Type B pancreatic cell (in vitro differentiated cells): Measurements from ENCODE around the gene CACNA1C. TPM values are rescaled to one million over a fixed set of nuclear protein-coding genes. Genes with fewer than 3 reads are reported as not detected.

ENCODE experiments used
- DNase-seq: peaks from one replicate; pipeline ENCODE4 v3.0.0; 2021; ENCODE audit warnings: mixed read lengths; ENCODE audit not compliant: unreplicated experiment; ENCODE audit errors: extremely low spot score
- H3K27ac Mint-ChIP-seq: 2 replicates; pipeline ENCODE4 v1.8.0; 2021; ENCODE audit warnings: mild to moderate bottlenecking, mixed read lengths
- H3K27me3 Mint-ChIP-seq: 2 replicates; pipeline ENCODE4 v1.8.0; 2021; ENCODE audit warnings: mixed read lengths
- H3K36me3 Mint-ChIP-seq: 2 replicates; pipeline ENCODE4 v1.8.0; 2021; ENCODE audit warnings: mixed read lengths
- H3K4me1 Mint-ChIP-seq: one replicate; pipeline ENCODE4 v1.8.0; 2021; ENCODE audit warnings: mixed read lengths; ENCODE audit not compliant: unreplicated experiment
- H3K4me3 Mint-ChIP-seq: 2 replicates; pipeline ENCODE4 v1.8.0; 2021; ENCODE audit warnings: mild to moderate bottlenecking, mixed read lengths
- H3K9me3 Mint-ChIP-seq: 2 replicates; pipeline ENCODE4 v1.8.0; 2021; ENCODE audit warnings: mixed read lengths
- CTCF ChIP-seq: fragments of 200-600 bp; sonication (generic); conservative IDR thresholded peaks from 2 replicates; pipeline ENCODE4 v1.5.0; 2021; ENCODE audit warnings: antibody characterized with exemption, mild to moderate bottlenecking
- total RNA-seq: library from RNA; stranded (reverse); gene quantifications from 2 replicates; pipeline ENCODE4 v1.2.1, GENCODE V29; 2021; ENCODE audit warnings: low replicate concordance

Gene CACNA1C
- total RNA-seq, 1 donor from 2014 or later = 14.3 TPM

DNA sequence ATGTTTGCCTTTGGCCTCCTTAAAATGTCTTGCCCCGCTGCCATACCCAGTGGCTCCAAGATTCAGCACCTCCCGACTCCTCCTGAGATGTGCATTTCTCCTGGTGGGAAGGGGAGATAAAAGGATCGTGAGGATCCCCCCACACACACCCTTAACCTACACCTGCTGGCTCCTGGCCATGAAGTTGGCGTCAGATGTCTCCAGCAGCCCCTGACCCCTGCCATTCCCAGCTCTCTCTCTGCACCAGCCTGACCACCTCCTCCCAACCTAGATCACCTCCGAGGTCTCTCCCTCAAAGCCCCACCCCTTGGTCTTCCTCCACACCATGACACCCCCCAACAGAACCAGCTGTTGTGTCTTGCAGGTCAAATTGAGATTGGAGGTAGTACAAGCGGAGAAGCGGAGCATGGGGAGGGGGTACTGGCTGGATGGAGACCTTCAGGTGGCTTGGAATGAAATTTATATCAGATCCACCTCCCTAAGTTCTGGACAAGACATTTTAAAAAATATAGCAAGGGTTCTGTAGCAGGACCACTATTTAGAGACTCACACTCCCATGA lies 590.9 kb downstream of the CACNA1C start:
- no peak for DNase-seq
- Mint-ChIP-seq H3K4me1 (no peaks in the 10 kb centered on the region), H3K36me3 (no peaks in the 10 kb centered on the region), H3K27ac (no peak overlapping the region), H3K4me3 (no peak overlapping the region), H3K9me3 (no peaks in the 10 kb centered on the region), H3K27me3 (peaks cover 21% of the 10 kb centered on the region)
- no peak for TF ChIP-seq CTCF

DNA sequence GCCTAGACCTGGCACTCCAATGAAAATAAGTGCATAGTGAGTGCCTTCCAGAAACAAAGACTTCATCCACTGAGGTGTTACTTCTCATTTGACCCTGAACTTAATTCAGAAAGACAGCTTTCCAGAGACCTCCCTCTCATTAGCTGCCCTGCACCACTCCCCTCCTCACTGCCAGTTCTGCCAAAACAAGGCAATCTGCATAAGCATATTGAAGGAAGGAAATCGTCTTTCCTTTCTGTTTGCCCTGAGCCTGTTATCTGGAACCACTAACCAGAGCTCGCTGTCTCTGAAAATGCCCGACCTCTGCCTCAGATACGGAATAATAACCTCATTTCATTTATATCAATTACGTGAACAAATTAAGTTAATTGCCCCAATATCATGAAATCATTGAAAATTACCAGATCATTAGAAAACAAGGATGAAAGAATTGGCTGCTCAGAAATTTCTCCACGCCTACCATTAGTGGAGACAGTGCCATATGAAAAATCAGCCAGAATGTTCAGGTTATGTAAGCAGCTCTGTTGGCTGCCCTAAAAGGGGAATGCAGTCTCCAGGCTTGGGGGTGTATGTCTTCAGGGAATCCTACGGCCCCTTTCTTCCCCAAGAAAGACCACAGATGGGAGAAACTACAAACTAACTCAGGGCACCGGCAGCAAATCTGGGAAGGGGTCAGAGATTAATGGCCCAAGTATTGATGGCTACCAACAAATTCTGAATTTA lies 592.1 kb downstream of the CACNA1C start:
- Mint-ChIP-seq H3K4me1 (peaks cover 3% of the 10 kb centered on the region), H3K36me3 (peaks cover 3% of the 10 kb centered on the region), H3K9me3 (no peaks in the 10 kb centered on the region), H3K4me3 (no peak overlapping the region), H3K27me3 (peaks cover 25% of the 10 kb centered on the region), H3K27ac (no peak overlapping the region)
- TF ChIP-seq CTCF = no peak
- DNase-seq = no peak

DNA sequence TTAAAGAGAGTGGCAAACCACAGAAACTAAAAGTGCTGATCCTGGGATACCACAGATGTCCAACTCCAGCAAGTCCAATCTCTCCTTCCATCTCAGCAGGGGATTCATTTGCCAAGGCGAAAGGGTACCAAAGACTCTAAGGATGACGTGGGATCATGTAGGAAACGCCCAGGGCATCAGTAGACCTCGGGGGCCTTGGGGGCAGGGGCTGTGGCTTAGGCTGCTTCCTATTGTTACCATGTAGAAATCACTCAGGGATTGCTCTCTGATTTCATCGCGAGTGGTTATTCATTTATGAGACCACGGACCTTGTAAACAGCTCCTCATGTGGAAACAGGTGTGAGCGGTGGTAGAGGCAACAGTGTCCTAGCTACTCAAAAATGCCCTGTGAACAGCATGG lies 592.7 kb downstream of the CACNA1C start:
- Mint-ChIP-seq H3K36me3 (peaks cover 3% of the 10 kb centered on the region), H3K27me3 (peaks cover 28% of the 10 kb centered on the region), H3K27ac (no peak overlapping the region), H3K4me3 (no peak overlapping the region), H3K4me1 (peaks cover 4% of the 10 kb centered on the region), H3K9me3 (no peaks in the 10 kb centered on the region)
- no peak for TF ChIP-seq CTCF
- DNase-seq = no peak

GRCh38 chr12:2646341-2646740 lies 593.6 kb downstream of the CACNA1C start:
- Mint-ChIP-seq H3K36me3 (peaks cover 3% of the 10 kb centered on the region), H3K4me1 (peaks cover 4% of the 10 kb centered on the region), H3K4me3 (no peak overlapping the region), H3K27ac (no peak overlapping the region), H3K9me3 (no peaks in the 10 kb centered on the region), H3K27me3 (peaks cover 28% of the 10 kb centered on the region)
- no peak for DNase-seq
- no peak for TF ChIP-seq CTCF

- no peak overlapping the region for H3K4me3 Mint-ChIP-seq
Measured at GRCh38 chr12:2647186-2647585, 594.4 kb downstream of the CACNA1C start.

More at GRCh38 chr12:2647186-2647585, 594.4 kb downstream of the CACNA1C start:
- no peak overlapping the region for H3K27ac Mint-ChIP-seq
- no peak for DNase-seq
- TF ChIP-seq CTCF = no peak
- peaks cover 4% of the 10 kb centered on the region for H3K4me1 Mint-ChIP-seq
- peaks cover 3% of the 10 kb centered on the region for H3K36me3 Mint-ChIP-seq
- H3K9me3 Mint-ChIP-seq = no peaks in the 10 kb centered on the region
- H3K27me3 Mint-ChIP-seq = peaks cover 28% of the 10 kb centered on the region
